H9 (cell line): ENCODE data around the gene NUP85. TPM values are rescaled to one million over a fixed set of nuclear protein-coding genes. Genes with fewer than 3 reads are reported as not detected.

Experiments used
- DNase-seq: peaks from one replicate; pipeline ENCODE4 v3.0.0-alpha.2; 2017
- H2AFZ ChIP-seq: one replicate; pipeline ENCODE4 v1.6.1; 2013; ENCODE audit warnings: mild to moderate bottlenecking, low read length, control low read depth, moderate library complexity
- H2AK5ac ChIP-seq: 2 replicates; pipeline ENCODE4 v1.6.1; 2013; ENCODE audit warnings: low read length, control low read depth, mixed read lengths; ENCODE audit not compliant: insufficient read length
- H2BK120ac ChIP-seq: one replicate; pipeline ENCODE4 v1.6.1; 2013; ENCODE audit warnings: low read depth, mild to moderate bottlenecking, low read length, control low read depth, inconsistent platforms; ENCODE audit not compliant: poor library complexity, severe bottlenecking
- H2BK12ac ChIP-seq: 2 replicates; pipeline ENCODE4 v1.6.1; 2013; ENCODE audit warnings: low read length, control low read depth, mixed read lengths, low read depth; ENCODE audit not compliant: insufficient read length
- H2BK15ac ChIP-seq: 2 replicates; pipeline ENCODE4 v1.6.1; 2013; ENCODE audit warnings: low read depth, low read length, control low read depth
- H2BK20ac ChIP-seq: one replicate; pipeline ENCODE4 v1.6.1; 2013; ENCODE audit warnings: low read depth, mild to moderate bottlenecking, low read length, control low read depth, inconsistent platforms; ENCODE audit not compliant: poor library complexity, severe bottlenecking
- H2BK5ac ChIP-seq: 2 replicates; pipeline ENCODE4 v1.6.1; 2013; ENCODE audit warnings: low read length, control low read depth, mixed read lengths; ENCODE audit not compliant: insufficient read length
- H3K14ac ChIP-seq: 2 replicates; pipeline ENCODE4 v1.6.1; 2013; ENCODE audit warnings: low read length, control low read depth; ENCODE audit not compliant: insufficient read depth
- H3K18ac ChIP-seq: 2 replicates; pipeline ENCODE4 v1.6.1; 2013; ENCODE audit warnings: low read depth, mild to moderate bottlenecking, mixed read lengths, low read length, control low read depth; ENCODE audit not compliant: insufficient read length
- H3K23ac ChIP-seq: 2 replicates; pipeline ENCODE4 v1.6.1; 2013; ENCODE audit warnings: low read length, control low read depth, mixed read lengths, low read depth; ENCODE audit not compliant: insufficient read length
- H3K23me2 ChIP-seq: 2 replicates; pipeline ENCODE4 v1.6.1; 2013; ENCODE audit warnings: low read depth, mild to moderate bottlenecking, mixed read lengths, low read length, control low read depth; ENCODE audit not compliant: insufficient read length, poor library complexity, severe bottlenecking
- H3K27ac ChIP-seq: 2 replicates; pipeline ENCODE4 v1.5.1; 2013; ENCODE audit warnings: low read length, control low read depth, mixed read lengths, low read depth; ENCODE audit not compliant: insufficient read length
- H3K27me3 ChIP-seq: 2 replicates; pipeline ENCODE4 v1.6.1; 2013; ENCODE audit warnings: low read length, control low read depth, inconsistent platforms; ENCODE audit not compliant: insufficient read depth
- H3K4ac ChIP-seq: 2 replicates; pipeline ENCODE4 v1.6.1; 2013; ENCODE audit warnings: low read depth, mild to moderate bottlenecking, control low read depth, inconsistent platforms, low read length, moderate library complexity
- H3K4me1 ChIP-seq: 2 replicates; pipeline ENCODE4 v1.6.1; 2013; ENCODE audit warnings: low read length, control low read depth, inconsistent platforms; ENCODE audit not compliant: insufficient read depth
- H3K4me2 ChIP-seq: 2 replicates; pipeline ENCODE4 v1.6.1; 2013; ENCODE audit warnings: low read length, control low read depth, mixed read lengths; ENCODE audit not compliant: insufficient read length, insufficient read depth
- H3K56ac ChIP-seq: 2 replicates; pipeline ENCODE4 v1.6.1; 2013; ENCODE audit warnings: low read depth, mild to moderate bottlenecking, mixed read lengths, low read length, control low read depth; ENCODE audit not compliant: insufficient read length
- H3K79me1 ChIP-seq: 2 replicates; pipeline ENCODE4 v1.6.1; 2013; ENCODE audit warnings: low read depth, mild to moderate bottlenecking, moderate library complexity, low read length, control low read depth, inconsistent platforms; ENCODE audit not compliant: insufficient read depth, poor library complexity, severe bottlenecking
- H3K79me2 ChIP-seq: 2 replicates; pipeline ENCODE4 v1.6.1; 2013; ENCODE audit warnings: low read length, control low read depth, inconsistent platforms; ENCODE audit not compliant: insufficient read depth
- H3K9ac ChIP-seq: 2 replicates; pipeline ENCODE4 v1.6.1; 2013; ENCODE audit warnings: low read length, control low read depth, mixed read lengths; ENCODE audit not compliant: insufficient read length; ENCODE audit errors: extremely low read depth
- H3K9me3 ChIP-seq: one replicate; pipeline ENCODE4 v1.6.1; 2013; ENCODE audit warnings: low read depth, low read length, inconsistent platforms; ENCODE audit not compliant: control insufficient read depth
- H3T11ph ChIP-seq: one replicate; pipeline ENCODE4 v1.6.1; 2013; ENCODE audit warnings: mild to moderate bottlenecking, low read length, control low read depth, inconsistent platforms
- H4K20me1 ChIP-seq: one replicate; pipeline ENCODE4 v1.6.1; 2013; ENCODE audit not compliant: control insufficient read depth, insufficient read length, insufficient read depth
- H4K5ac ChIP-seq: 2 replicates; pipeline ENCODE4 v1.6.1; 2013; ENCODE audit warnings: low read depth, mild to moderate bottlenecking, mixed read lengths, low read length, control low read depth; ENCODE audit not compliant: insufficient read length
- H4K8ac ChIP-seq: replicated peaks from 2 replicates; pipeline ENCODE4 v1.6.1; 2013; ENCODE audit warnings: low read length, control low read depth, mixed read lengths, low read depth; ENCODE audit not compliant: insufficient read length
- H4K91ac ChIP-seq: 2 replicates; pipeline ENCODE4 v1.6.1; 2013; ENCODE audit warnings: low read depth, mild to moderate bottlenecking, moderate library complexity, mixed read lengths, low read length, control low read depth; ENCODE audit not compliant: insufficient read length
- H3K27ac Mint-ChIP-seq, 3 experiments: 2 replicates in 2 of 3; 3 replicates in 1 of 3; pipeline ENCODE4 v1.8.0; 2020 to 2021; ENCODE audit warnings: mixed read lengths in 3 of 3, mild to moderate bottlenecking in 1 of 3, moderate library complexity in 1 of 3
- H3K27me3 Mint-ChIP-seq: 2 replicates; pipeline ENCODE4 v1.8.0; 2021; ENCODE audit warnings: low read depth, mild to moderate bottlenecking, moderate library complexity, mixed read lengths
- H3K36me3 Mint-ChIP-seq, 3 experiments: 2 replicates in 2 of 3; 3 replicates in 1 of 3; pipeline ENCODE4 v1.8.0; 2020 to 2021; ENCODE audit warnings: low read depth in 3 of 3, mixed read lengths in 3 of 3; ENCODE audit not compliant: insufficient read depth in 1 of 3
- H3K4me1 Mint-ChIP-seq, 2 experiments: 2 replicates each; pipeline ENCODE4 v1.8.0; 2020; ENCODE audit warnings: mixed read lengths in 2 of 2
- H3K4me3 Mint-ChIP-seq, 2 experiments: 2 replicates in 1 of 2; 3 replicates in 1 of 2; pipeline ENCODE4 v1.8.0; 2020 to 2021; ENCODE audit warnings: mild to moderate bottlenecking in 2 of 2, mixed read lengths in 2 of 2, moderate library complexity in 1 of 2
- H3K9me3 Mint-ChIP-seq, 2 experiments: 2 replicates in 1 of 2; 3 replicates in 1 of 2; pipeline ENCODE4 v1.8.0; 2020; ENCODE audit warnings: mild to moderate bottlenecking in 2 of 2, mixed read lengths in 2 of 2, moderate library complexity in 1 of 2
- WGBS: extraction: QIAGEN DNeasy Blood & Tissue Kit; methylation state at CpG from one replicate; pipeline ENCODE4 v1.1.7; 2013; ENCODE audit warnings: missing lambda C conversion rate, low lambda C conversion rate, mixed read lengths; ENCODE audit not compliant: insufficient read length; ENCODE audit errors: extremely low coverage; 5-methylcytosine and 5-hydroxymethylcytosine counted together
- total RNA-seq: library from RNA; stranded (reverse); gene quantifications from 2 replicates; pipeline ENCODE4 v1.2.1, GENCODE V29; 2021
- TF ChIP-seq, protein P1 (sequence below): fragments of 200-600 bp; sonication (generic); conservative IDR thresholded peaks from 3 replicates; pipeline ENCODE4 v1.8.0; 2021; ENCODE audit warnings: antibody characterized with exemption, mild to moderate bottlenecking

Gene NUP85
- total RNA-seq, 1 experiment from 2014 or later, result 145 TPM

DNA sequence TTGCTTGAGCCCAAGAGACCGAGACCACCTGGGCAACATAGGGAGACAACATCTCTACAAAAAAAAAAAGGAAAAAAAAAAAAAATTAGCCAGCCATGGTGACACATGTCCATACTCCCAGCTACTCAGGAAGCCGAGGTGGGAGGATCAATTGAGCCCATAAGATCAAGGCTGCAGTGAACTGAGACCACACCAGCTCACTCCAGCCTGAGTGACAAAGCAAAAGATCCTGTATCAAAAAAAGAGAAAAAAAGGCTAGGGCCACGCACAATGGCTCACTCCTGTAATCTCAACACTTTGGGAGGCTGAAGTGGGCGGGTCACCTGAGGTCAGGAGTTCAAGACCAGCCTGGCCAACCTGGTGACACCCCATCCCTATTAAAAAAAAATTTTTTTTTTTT lies 36.5 kb upstream of the NUP85 start:
- Histone ChIP-seq H3K4me2 (no peak overlapping the region), H3K9ac (no peak overlapping the region), H3K4me1 (no peaks in the 10 kb centered on the region), H3K56ac (no peak overlapping the region), H3K9me3 (no peaks in the 10 kb centered on the region), H2AFZ (no peak overlapping the region), H2AK5ac (no peak overlapping the region), H3K14ac (no peak overlapping the region), H3K79me1 (peaks cover 15% of the 10 kb centered on the region), H3T11ph (no peak overlapping the region), H2BK20ac (no peak overlapping the region), H4K20me1 (no peaks in the 10 kb centered on the region), H2BK12ac (no peak overlapping the region), H2BK5ac (no peak overlapping the region), H2BK120ac (no peak overlapping the region), H3K79me2 (peaks cover 2% of the 10 kb centered on the region; the same call in 1 of the 2 replicates), H3K23me2 (no peaks in the 10 kb centered on the region), H3K4ac (no peak overlapping the region), H3K23ac (no peak overlapping the region), H2BK15ac (no peak overlapping the region), H3K18ac (no peak overlapping the region), H4K8ac (no peak overlapping the region), H3K27ac (no peak overlapping the region), H4K91ac (no peak overlapping the region), H3K27me3 (no peaks in the 10 kb centered on the region), H4K5ac (no peak overlapping the region)
- peaks cover 0 to 3% of the 10 kb centered on the region in 2 experiments; a peak in 2 of 4 replicates for H3K4me1 Mint-ChIP-seq
- no CpG with 5 or more reads among the region's 4 CpGs for WGBS
- no peak for DNase-seq
- TF ChIP-seq, protein P1, sequence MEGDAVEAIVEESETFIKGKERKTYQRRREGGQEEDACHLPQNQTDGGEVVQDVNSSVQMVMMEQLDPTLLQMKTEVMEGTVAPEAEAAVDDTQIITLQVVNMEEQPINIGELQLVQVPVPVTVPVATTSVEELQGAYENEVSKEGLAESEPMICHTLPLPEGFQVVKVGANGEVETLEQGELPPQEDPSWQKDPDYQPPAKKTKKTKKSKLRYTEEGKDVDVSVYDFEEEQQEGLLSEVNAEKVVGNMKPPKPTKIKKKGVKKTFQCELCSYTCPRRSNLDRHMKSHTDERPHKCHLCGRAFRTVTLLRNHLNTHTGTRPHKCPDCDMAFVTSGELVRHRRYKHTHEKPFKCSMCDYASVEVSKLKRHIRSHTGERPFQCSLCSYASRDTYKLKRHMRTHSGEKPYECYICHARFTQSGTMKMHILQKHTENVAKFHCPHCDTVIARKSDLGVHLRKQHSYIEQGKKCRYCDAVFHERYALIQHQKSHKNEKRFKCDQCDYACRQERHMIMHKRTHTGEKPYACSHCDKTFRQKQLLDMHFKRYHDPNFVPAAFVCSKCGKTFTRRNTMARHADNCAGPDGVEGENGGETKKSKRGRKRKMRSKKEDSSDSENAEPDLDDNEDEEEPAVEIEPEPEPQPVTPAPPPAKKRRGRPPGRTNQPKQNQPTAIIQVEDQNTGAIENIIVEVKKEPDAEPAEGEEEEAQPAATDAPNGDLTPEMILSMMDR, result no peak
- no peaks in the 10 kb centered on the region for H3K9me3 Mint-ChIP-seq
- H3K27me3 Mint-ChIP-seq, result no peaks in the 10 kb centered on the region
- no peak overlapping the region for H3K4me3 Mint-ChIP-seq
- no peak overlapping the region for H3K27ac Mint-ChIP-seq
- peaks cover 31 to 71% (median 63%) of the 10 kb centered on the region in 3 experiments for H3K36me3 Mint-ChIP-seq
